CD14-positive monocyte (primary cell): ENCODE results near the gene CD177. TPM values are rescaled to one million over a fixed set of nuclear protein-coding genes. Genes with fewer than 3 reads are reported as not detected.
"Not testable (repeated sequence)": the region's sequence is repeated elsewhere in the genome, so short reads cannot be mapped to it uniquely, and the experiment has no call there.

Source experiments
- DNase-seq, 3 donors: peaks; one replicate each; pipeline ENCODE4 v3.0.0-alpha.2; 2011 to 2022
- H2AFZ ChIP-seq: 2 replicates; pipeline ENCODE4 v1.6.0; 2012; ENCODE audit warnings: mild to moderate bottlenecking, low read depth, low read length, inconsistent platforms; ENCODE audit not compliant: insufficient read depth, poor library complexity, severe bottlenecking
- H3K27ac ChIP-seq, 2 donors: 1 replicate in 1 of 2; 2 replicates in 1 of 2; pipeline ENCODE4 v1.5.1; 2012 to 2013; ENCODE audit warnings: low read length in 2 of 2, control low read depth in 1 of 2, inconsistent platforms in 1 of 2, low read depth in 1 of 2, mild to moderate bottlenecking in 1 of 2
- H3K27me3 ChIP-seq, 2 donors: one replicate each; pipeline versions ENCODE4 v1.6.0 to v1.6.1; 2011 to 2013; ENCODE audit warnings: low read length in 2 of 2; ENCODE audit not compliant: control insufficient read depth in 2 of 2, insufficient read depth in 2 of 2
- H3K36me3 ChIP-seq, 2 donors: replicated peaks in 1 of 2; 1 replicate in 1 of 2; 2 replicates in 1 of 2; pipeline versions ENCODE4 v1.5.1 to v1.6.1; 2012 to 2013; ENCODE audit warnings: low read length in 2 of 2, control low read depth in 1 of 2, inconsistent platforms in 1 of 2, mild to moderate bottlenecking in 1 of 2; ENCODE audit not compliant: insufficient read depth in 2 of 2, control insufficient read depth in 1 of 2
- H3K4me1 ChIP-seq, 2 donors: 1 replicate in 1 of 2; 2 replicates in 1 of 2; pipeline versions ENCODE4 v1.5.1 to v1.6.1; 2012 to 2013; ENCODE audit warnings: low read length in 2 of 2, control low read depth in 1 of 2, inconsistent platforms in 1 of 2, mild to moderate bottlenecking in 1 of 2, moderate library complexity in 1 of 2; ENCODE audit not compliant: insufficient read depth in 2 of 2, control insufficient read depth in 1 of 2
- H3K4me2 ChIP-seq: replicated peaks from 2 replicates; pipeline ENCODE3; 2012; ENCODE audit warnings: low read length, moderate library complexity, mild to moderate bottlenecking; ENCODE audit not compliant: poor library complexity, severe bottlenecking; ENCODE audit errors: extremely low read depth
- H3K4me3 ChIP-seq, 3 experiments: fragments of 200-600 bp in 1 of 3; sonication (generic) in 1 of 3; replicated peaks in 1 of 3; 1 replicate in 2 of 3; 2 replicates in 1 of 3; pipeline ENCODE4 v1.5.1; 2011 to 2013; ENCODE audit warnings: low read length in 3 of 3, mild to moderate bottlenecking in 3 of 3, control low read depth in 2 of 3, low read depth in 2 of 3, inconsistent platforms in 1 of 3, moderate library complexity in 1 of 3
- H3K79me2 ChIP-seq: 2 replicates; pipeline ENCODE4 v1.6.0; 2012; ENCODE audit warnings: mild to moderate bottlenecking, control low read depth, inconsistent platforms, low read length, moderate library complexity; ENCODE audit not compliant: insufficient read depth
- H3K9ac ChIP-seq: 2 replicates; pipeline ENCODE4 v1.6.0; 2017; ENCODE audit warnings: low read length, mild to moderate bottlenecking; ENCODE audit not compliant: insufficient read depth, poor library complexity, severe bottlenecking
- H3K9me3 ChIP-seq, 2 donors: replicated peaks in 1 of 2; 1 replicate in 1 of 2; 2 replicates in 1 of 2; pipeline versions ENCODE4 v1.5.1 to v1.6.1; 2012 to 2013; ENCODE audit warnings: low read length in 2 of 2, control low read depth in 1 of 2; ENCODE audit not compliant: control insufficient read depth in 1 of 2, insufficient read depth in 1 of 2
- H4K20me1 ChIP-seq: 2 replicates; pipeline ENCODE4 v1.6.0; 2012; ENCODE audit warnings: mild to moderate bottlenecking, low read length, control low read depth, moderate library complexity; ENCODE audit not compliant: insufficient read depth
- H3K27ac Mint-ChIP-seq, 7 donors: one replicate each; pipeline ENCODE4 v1.8.0; 2020; ENCODE audit warnings: mild to moderate bottlenecking in 7 of 7, mixed read lengths in 7 of 7, moderate library complexity in 6 of 7, inconsistent platforms in 2 of 7
- H3K27me3 Mint-ChIP-seq, 3 donors: one replicate each; pipeline ENCODE4 v1.8.0; 2021 to 2022; ENCODE audit warnings: low read depth in 3 of 3, mild to moderate bottlenecking in 3 of 3, mixed read lengths in 3 of 3, moderate library complexity in 3 of 3, inconsistent platforms in 1 of 3
- H3K36me3 Mint-ChIP-seq, 2 donors: one replicate each; pipeline ENCODE4 v1.8.0; 2020; ENCODE audit warnings: mixed read lengths in 2 of 2, inconsistent platforms in 1 of 2, mild to moderate bottlenecking in 1 of 2
- H3K4me1 Mint-ChIP-seq: one replicate; pipeline ENCODE4 v1.8.0; 2020; ENCODE audit warnings: mild to moderate bottlenecking, mixed read lengths
- H3K4me3 Mint-ChIP-seq, 2 donors: one replicate each; pipeline ENCODE4 v1.8.0; 2020; ENCODE audit warnings: mild to moderate bottlenecking in 2 of 2, mixed read lengths in 2 of 2, moderate library complexity in 1 of 2
- H3K9me3 Mint-ChIP-seq, 7 donors: one replicate each; pipeline ENCODE4 v1.8.0; 2020 to 2022; ENCODE audit warnings: mixed read lengths in 7 of 7, mild to moderate bottlenecking in 6 of 7, moderate library complexity in 6 of 7, inconsistent platforms in 2 of 7
- WGBS: methylation state at CpG from one replicate; pipeline ENCODE4 v1.1.5; 2013; ENCODE audit warnings: missing lambda C conversion rate; ENCODE audit not compliant: insufficient coverage; 5-methylcytosine and 5-hydroxymethylcytosine counted together
- intact Hi-C, 2 donors: fragments of 100-400 bp; cut with micrococcal nuclease; formaldehyde crosslinking; loops; one replicate each; pipeline versions ENCODE4 v1.15.0 to v1.15.1; 2023
- polyA plus RNA-seq, 3 donors: library from polyadenylated mRNA; depleted of rRNA in 1 of 3; unstranded in 2 of 3; stranded (reverse) in 1 of 3; fragments of 300-500 nt in 2 of 3; fragments of >200 nt in 1 of 3; fragmentation: Illumina TruSeq in 2 of 3; gene quantifications; 1 replicate in 2 of 3; 2 replicates in 1 of 3; pipeline ENCODE4 v1.2.3, GENCODE V29; 2012 to 2021
- TF ChIP-seq, protein P1 (sequence below): fragments of 200-600 bp; IDR thresholded peaks from one replicate; pipeline ENCODE4 v1.8.0; 2022; ENCODE audit warnings: antibody characterized with exemption, mild to moderate bottlenecking

CD177 gene
- polyA plus RNA-seq, 3 donors, result not detected

DNA sequence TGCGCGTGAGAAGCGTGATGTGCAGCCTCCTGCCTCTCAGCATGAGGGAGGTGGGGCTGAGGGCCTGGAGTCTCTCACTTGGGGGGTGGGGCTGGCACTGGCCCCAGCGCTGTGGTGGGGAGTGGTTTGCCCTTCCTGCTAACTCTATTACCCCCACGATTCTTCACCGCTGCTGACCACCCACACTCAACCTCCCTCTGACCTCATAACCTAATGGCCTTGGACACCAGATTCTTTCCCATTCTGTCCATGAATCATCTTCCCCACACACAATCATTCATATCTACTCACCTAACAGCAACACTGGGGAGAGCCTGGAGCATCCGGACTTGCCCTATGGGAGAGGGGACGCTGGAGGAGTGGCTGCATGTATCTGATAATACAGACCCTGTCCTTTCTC lies 8.7 kb downstream of the CD177 start:
- WGBS, result 100% methylated on average over 1 of the region's 8 CpGs
- no peaks in the 10 kb centered on the region for H3K4me1 ChIP-seq
- TF ChIP-seq, protein P1, sequence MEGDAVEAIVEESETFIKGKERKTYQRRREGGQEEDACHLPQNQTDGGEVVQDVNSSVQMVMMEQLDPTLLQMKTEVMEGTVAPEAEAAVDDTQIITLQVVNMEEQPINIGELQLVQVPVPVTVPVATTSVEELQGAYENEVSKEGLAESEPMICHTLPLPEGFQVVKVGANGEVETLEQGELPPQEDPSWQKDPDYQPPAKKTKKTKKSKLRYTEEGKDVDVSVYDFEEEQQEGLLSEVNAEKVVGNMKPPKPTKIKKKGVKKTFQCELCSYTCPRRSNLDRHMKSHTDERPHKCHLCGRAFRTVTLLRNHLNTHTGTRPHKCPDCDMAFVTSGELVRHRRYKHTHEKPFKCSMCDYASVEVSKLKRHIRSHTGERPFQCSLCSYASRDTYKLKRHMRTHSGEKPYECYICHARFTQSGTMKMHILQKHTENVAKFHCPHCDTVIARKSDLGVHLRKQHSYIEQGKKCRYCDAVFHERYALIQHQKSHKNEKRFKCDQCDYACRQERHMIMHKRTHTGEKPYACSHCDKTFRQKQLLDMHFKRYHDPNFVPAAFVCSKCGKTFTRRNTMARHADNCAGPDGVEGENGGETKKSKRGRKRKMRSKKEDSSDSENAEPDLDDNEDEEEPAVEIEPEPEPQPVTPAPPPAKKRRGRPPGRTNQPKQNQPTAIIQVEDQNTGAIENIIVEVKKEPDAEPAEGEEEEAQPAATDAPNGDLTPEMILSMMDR, result no peak
- Mint-ChIP-seq H3K36me3 (no peaks in the 10 kb centered on the region), H3K4me3 (no peak overlapping the region), H3K27me3 (peaks cover 1 to 7% (median 1%) of the 10 kb centered on the region in 3 donors), H3K9me3 (peaks cover 0 to 2% (median 0%) of the 10 kb centered on the region in 7 donors), H3K4me1 (no peaks in the 10 kb centered on the region), H3K27ac (peak overlapping the region in 1 of 7 donors; percentile 31)
- H3K27me3 ChIP-seq, result no peaks in the 10 kb centered on the region
- no peak overlapping the region for H3K9ac ChIP-seq
- DNase-seq, result no peak
- no peak overlapping the region for H3K4me3 ChIP-seq
- H4K20me1 ChIP-seq, result no peaks in the 10 kb centered on the region
- no peak overlapping the region for H3K4me2 ChIP-seq
- intact Hi-C loops, result no loop called here
- no peaks in the 10 kb centered on the region for H3K9me3 ChIP-seq
- no peak overlapping the region for H2AFZ ChIP-seq
- H3K79me2 ChIP-seq, result no peaks in the 10 kb centered on the region
- no peak overlapping the region for H3K27ac ChIP-seq
- no peaks in the 10 kb centered on the region for H3K36me3 ChIP-seq

DNA sequence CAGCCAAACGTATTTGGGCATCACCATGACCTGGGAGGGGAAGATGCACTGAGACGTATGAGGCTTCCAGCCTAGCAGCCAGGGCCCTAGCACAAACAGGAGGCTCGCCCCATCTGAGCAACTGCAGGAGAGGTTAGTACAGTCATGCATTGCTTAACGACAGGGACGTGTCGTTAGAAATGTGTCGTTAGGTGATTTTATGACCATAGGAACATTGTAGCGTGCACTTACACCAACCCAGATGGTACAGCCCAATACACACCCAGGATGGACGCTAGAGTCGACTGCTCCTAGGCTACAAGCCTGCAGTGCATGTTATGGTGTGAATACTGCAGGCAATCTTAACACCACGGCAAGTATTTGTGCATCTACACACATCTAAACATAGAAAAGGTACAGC lies 9.3 kb downstream of the CD177 start:
- H3K4me2 ChIP-seq, result no peak overlapping the region
- H3K79me2 ChIP-seq, result no peaks in the 10 kb centered on the region
- Mint-ChIP-seq H3K4me3 (no peak overlapping the region), H3K4me1 (no peaks in the 10 kb centered on the region), H3K27ac (no peak overlapping the region), H3K9me3 (peaks cover 0 to 2% (median 0%) of the 10 kb centered on the region in 7 donors), H3K27me3 (peaks cover 1 to 7% (median 5%) of the 10 kb centered on the region in 3 donors), H3K36me3 (no peaks in the 10 kb centered on the region)
- H3K9me3 ChIP-seq, result no peaks in the 10 kb centered on the region
- no peaks in the 10 kb centered on the region for H4K20me1 ChIP-seq
- no peak for DNase-seq
- no peak overlapping the region for H2AFZ ChIP-seq
- intact Hi-C loops, result no loop called here
- no peak overlapping the region for H3K27ac ChIP-seq
- 96% methylated on average over 5 of the region's 11 CpGs for WGBS
- no peak overlapping the region for H3K9ac ChIP-seq
- TF ChIP-seq, protein P1, result no peak
- H3K4me3 ChIP-seq, result no peak overlapping the region
- no peaks in the 10 kb centered on the region for H3K4me1 ChIP-seq
- no peaks in the 10 kb centered on the region for H3K27me3 ChIP-seq
- H3K36me3 ChIP-seq, result no peaks in the 10 kb centered on the region

DNA sequence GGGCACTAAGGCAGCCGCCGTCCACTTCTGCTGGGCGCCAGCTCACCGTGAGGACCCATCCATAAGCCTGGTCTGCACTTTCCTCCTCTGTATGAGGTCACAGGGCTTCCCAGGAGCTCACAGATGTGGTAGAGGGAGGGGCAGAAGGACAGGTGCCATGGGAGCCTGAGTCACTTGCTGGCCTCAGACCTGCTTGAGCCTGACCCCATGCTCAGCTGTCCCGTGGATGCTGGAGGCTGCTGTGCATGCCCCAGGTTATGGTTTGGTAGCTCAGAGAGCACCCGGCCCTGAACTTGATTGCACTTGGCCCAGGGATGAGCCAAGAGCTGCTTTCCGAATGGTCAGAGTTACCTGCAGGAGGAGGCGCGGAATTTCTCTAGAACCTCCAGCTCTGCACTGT lies 12.2 kb downstream of the CD177 start:
- H3K4me3 Mint-ChIP-seq, H2AFZ ChIP-seq, H3K4me1 Mint-ChIP-seq, H3K79me2 ChIP-seq, H3K36me3 Mint-ChIP-seq, H3K9me3 ChIP-seq, H4K20me1 ChIP-seq, H3K4me1 ChIP-seq, H3K36me3 ChIP-seq, H3K27ac Mint-ChIP-seq, H3K9ac ChIP-seq, intact Hi-C loops, H3K4me3 ChIP-seq, H3K9me3 Mint-ChIP-seq, H3K4me2 ChIP-seq, H3K27me3 ChIP-seq, H3K27ac ChIP-seq, DNase-seq: not testable (repeated sequence)
- H3K27me3 Mint-ChIP-seq, result peaks cover 3 to 11% (median 5%) of the 10 kb centered on the region in 3 donors
- WGBS, result 97% methylated on average over 3 of the region's 9 CpGs
